ENCODE results near the gene PTPRJ. TPM values are rescaled to one million over a fixed set of nuclear protein-coding genes. Genes with fewer than 3 reads are reported as not detected.
"Not testable (repeated sequence)": the region's sequence is repeated elsewhere in the genome, so short reads cannot be mapped to it uniquely, and the experiment has no call there.

The PTPRJ gene
- total RNA-seq, 1 experiment from 2014 or later: 0.30 TPM

- no peaks in the 10 kb centered on the region for H3K36me3 Mint-ChIP-seq (ENCODE audit: insufficient read depth, unreplicated experiment)
- no peak overlapping the region for H3K27ac Mint-ChIP-seq (ENCODE audit: low read depth, unreplicated experiment)
- no peaks in the 10 kb centered on the region for H3K27me3 Mint-ChIP-seq (ENCODE audit: insufficient read depth, unreplicated experiment)
- no peak for TF ChIP-seq CTCF (IDR thresholded peaks at IDR 0.05; ENCODE audit: unreplicated experiment)
- no TSS peak for BruUV-seq (replicated peaks)
- ChIA-PET POLR2A (no interaction called here), CTCF (no interaction called here)
- no peak for DNase-seq (ENCODE audit: unreplicated experiment)
- intact Hi-C loops (cut with micrococcal nuclease): no loop called here
- no peaks in the 10 kb centered on the region for H3K9me3 Mint-ChIP-seq (ENCODE audit: unreplicated experiment)
- H3K4me1 Mint-ChIP-seq (ENCODE audit: insufficient read depth, unreplicated experiment): no peaks in the 10 kb centered on the region
- H3K4me3 Mint-ChIP-seq (ENCODE audit: unreplicated experiment): no peak overlapping the region
Observed at GRCh38 chr11:48127521-48128183, 147.3 kb downstream of the PTPRJ start.

- intact Hi-C loops (cut with micrococcal nuclease): no loop called here
- ChIA-PET POLR2A (interaction anchor here (0.7 kb wide), 1 partner anchor 136 kb away, joined by 3 read pairs; no protein-coding TSS in a partner anchor), CTCF (interaction anchor here (0.6 to 1.8 kb wide), 3 partner anchors 15 to 195 kb away, joined by 3 to 7 read pairs (median 4); no protein-coding TSS in a partner anchor)
Observed at GRCh38 chr11:48129697-48130395, 149.5 kb downstream of the PTPRJ start.

GRCh38 chr11:48134221-48134922 is 154.0 kb downstream of the PTPRJ start:
- Mint-ChIP-seq H3K36me3 (ENCODE audit: insufficient read depth, unreplicated experiment) (no peaks in the 10 kb centered on the region), H3K27me3 (ENCODE audit: insufficient read depth, unreplicated experiment) (no peaks in the 10 kb centered on the region), H3K27ac (ENCODE audit: low read depth, unreplicated experiment) (no peak overlapping the region), H3K9me3 (ENCODE audit: unreplicated experiment) (no peaks in the 10 kb centered on the region), H3K4me3 (ENCODE audit: unreplicated experiment) (no peak overlapping the region), H3K4me1 (ENCODE audit: insufficient read depth, unreplicated experiment) (no peaks in the 10 kb centered on the region)
- ChIA-PET POLR2A (no interaction called here), CTCF (no interaction called here)
- no peak for DNase-seq (ENCODE audit: unreplicated experiment)
- intact Hi-C loops (cut with micrococcal nuclease): no loop called here
- no peak for TF ChIP-seq CTCF (IDR thresholded peaks at IDR 0.05; ENCODE audit: unreplicated experiment)
- no TSS peak for BruUV-seq (replicated peaks)

More at GRCh38 chr11:48129697-48130395, 149.5 kb downstream of the PTPRJ start:
- H3K4me1 Mint-ChIP-seq (ENCODE audit: insufficient read depth, unreplicated experiment): no peaks in the 10 kb centered on the region
- no peak overlapping the region for H3K27ac Mint-ChIP-seq (ENCODE audit: low read depth, unreplicated experiment)
- TF ChIP-seq CTCF (IDR thresholded peaks at IDR 0.05; ENCODE audit: unreplicated experiment): no peak
- BruUV-seq (replicated peaks): no TSS peak
- no peak overlapping the region for H3K4me3 Mint-ChIP-seq (ENCODE audit: unreplicated experiment)
- H3K27me3 Mint-ChIP-seq (ENCODE audit: insufficient read depth, unreplicated experiment): no peaks in the 10 kb centered on the region
- H3K9me3 Mint-ChIP-seq (ENCODE audit: unreplicated experiment): no peaks in the 10 kb centered on the region
- no peaks in the 10 kb centered on the region for H3K36me3 Mint-ChIP-seq (ENCODE audit: insufficient read depth, unreplicated experiment)
- no peak for DNase-seq (ENCODE audit: unreplicated experiment)

GRCh38 chr11:48138222-48138621 is 157.9 kb downstream of the PTPRJ start:
- DNase-seq (ENCODE audit: unreplicated experiment): no peak
- Mint-ChIP-seq H3K4me3 (ENCODE audit: unreplicated experiment) (no peak overlapping the region), H3K27me3 (ENCODE audit: insufficient read depth, unreplicated experiment) (no peaks in the 10 kb centered on the region), H3K9me3 (ENCODE audit: unreplicated experiment) (no peaks in the 10 kb centered on the region), H3K36me3 (ENCODE audit: insufficient read depth, unreplicated experiment) (no peaks in the 10 kb centered on the region), H3K27ac (ENCODE audit: low read depth, unreplicated experiment) (no peak overlapping the region), H3K4me1 (ENCODE audit: insufficient read depth, unreplicated experiment) (no peaks in the 10 kb centered on the region)
- BruUV-seq (replicated peaks): no TSS peak
- no peak for TF ChIP-seq CTCF (IDR thresholded peaks at IDR 0.05; ENCODE audit: unreplicated experiment)
- intact Hi-C loops (cut with micrococcal nuclease): no loop called here
- CTCF ChIA-PET: no interaction called here
- POLR2A ChIA-PET: no interaction called here

GRCh38 chr11:48139896-48140295 is 159.5 kb downstream of the PTPRJ start:
- CTCF ChIA-PET: interaction anchor here (0.6 to 0.7 kb wide), 2 partner anchors 32 to 33 kb away, joined by 3 to 4 read pairs; no protein-coding TSS in a partner anchor
- H3K4me3 Mint-ChIP-seq (ENCODE audit: unreplicated experiment); intact Hi-C loops (cut with micrococcal nuclease); H3K27ac Mint-ChIP-seq (ENCODE audit: low read depth, unreplicated experiment); DNase-seq (ENCODE audit: unreplicated experiment); BruUV-seq (replicated peaks); H3K9me3 Mint-ChIP-seq (ENCODE audit: unreplicated experiment); H3K4me1 Mint-ChIP-seq (ENCODE audit: insufficient read depth, unreplicated experiment); H3K27me3 Mint-ChIP-seq (ENCODE audit: insufficient read depth, unreplicated experiment); POLR2A ChIA-PET; H3K36me3 Mint-ChIP-seq (ENCODE audit: insufficient read depth, unreplicated experiment): not testable (repeated sequence)

Measured in MCF 10A (cell line).